Retina (tissue), 1 donor: Measurements from ENCODE around the gene MTUS2.

ENCODE experiments used
- DNase-seq: peaks from one replicate; pipeline ENCODE4 v3.0.0-alpha.2; 2016

MTUS2 gene

DNA sequence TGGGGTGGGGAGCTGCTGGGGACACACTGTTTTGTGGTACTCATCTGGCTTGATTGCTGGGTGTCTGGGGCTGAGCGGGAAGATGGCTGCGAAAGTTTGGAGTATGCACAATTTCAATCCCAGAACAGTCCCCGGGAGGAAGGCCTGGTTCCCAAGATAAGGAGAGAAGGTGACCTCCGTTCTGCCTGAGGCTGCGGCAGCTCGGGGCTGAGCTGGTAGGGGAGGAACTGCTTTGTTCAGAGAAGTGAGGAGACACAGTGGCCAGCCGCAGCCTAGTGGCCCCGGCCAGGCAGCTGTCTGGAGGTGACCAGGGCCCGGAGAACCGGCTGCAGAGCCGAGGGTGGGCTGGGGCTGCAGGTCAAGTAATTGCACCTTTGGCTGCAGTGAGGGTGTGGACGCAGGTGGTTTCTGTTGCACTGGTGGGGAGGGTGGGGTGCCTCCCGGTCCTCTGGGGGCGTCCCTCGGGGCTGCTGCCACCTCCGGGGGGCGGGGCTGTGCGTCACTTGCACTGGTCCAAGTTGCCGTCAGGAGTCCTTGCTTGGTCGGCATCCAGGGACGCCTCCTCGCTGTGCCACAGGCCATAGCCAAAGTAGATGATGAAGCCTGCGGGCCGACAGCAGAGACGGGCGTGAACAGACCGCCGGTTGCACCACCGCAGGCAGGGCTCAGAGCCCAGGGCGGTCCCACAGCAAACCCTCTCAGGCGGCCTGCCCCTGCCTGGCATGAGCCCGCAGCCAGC lies 694.0 kb downstream of the MTUS2 start:
- no peak for DNase-seq

GRCh38 chr13:29514720-29515310 lies 694.7 kb downstream of the MTUS2 start:
- no peak for DNase-seq

DNA sequence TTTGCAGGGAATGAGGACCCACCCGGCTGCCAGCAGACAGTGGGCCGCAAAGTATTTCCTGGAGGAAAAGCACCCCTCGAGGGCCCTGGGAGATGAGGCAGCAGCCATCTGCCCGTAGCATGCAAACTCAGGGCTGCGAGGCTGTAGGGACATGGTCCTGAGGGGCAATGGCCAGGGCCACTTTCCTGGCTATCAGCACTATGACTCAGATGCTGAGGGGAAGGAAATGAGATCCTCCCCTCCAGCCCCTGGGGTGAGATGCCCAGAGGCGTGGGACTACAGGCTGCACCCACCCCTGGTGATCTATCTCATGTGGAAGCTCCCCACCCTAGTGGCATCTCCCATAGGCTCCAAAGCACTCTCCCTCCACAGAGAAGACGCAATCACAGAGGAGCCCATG lies 695.2 kb downstream of the MTUS2 start:
- DNase-seq: no peak

GRCh38 chr13:29516012-29516411 lies 695.9 kb downstream of the MTUS2 start:
- no peak for DNase-seq

DNA sequence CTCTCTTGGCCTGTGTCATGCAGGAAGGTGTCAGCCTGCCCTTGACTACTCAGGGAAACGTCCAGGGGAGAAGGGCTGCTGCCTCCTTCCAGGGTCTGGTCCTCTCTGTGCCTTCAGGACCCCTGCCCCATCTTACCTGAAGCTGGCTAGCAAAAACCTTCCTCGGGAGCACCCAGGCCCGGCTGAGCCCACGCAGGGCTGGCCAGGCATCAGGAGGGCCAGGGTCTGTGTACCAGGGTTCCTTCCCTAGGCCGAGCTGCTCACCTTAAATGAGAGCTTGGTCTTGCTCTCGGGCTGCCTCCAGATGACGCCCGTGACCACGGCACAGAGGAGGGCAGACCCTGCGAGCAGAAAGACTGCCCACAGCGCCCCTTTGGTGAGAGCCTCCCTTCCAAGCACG lies 696.7 kb downstream of the MTUS2 start:
- no peak for DNase-seq

DNA sequence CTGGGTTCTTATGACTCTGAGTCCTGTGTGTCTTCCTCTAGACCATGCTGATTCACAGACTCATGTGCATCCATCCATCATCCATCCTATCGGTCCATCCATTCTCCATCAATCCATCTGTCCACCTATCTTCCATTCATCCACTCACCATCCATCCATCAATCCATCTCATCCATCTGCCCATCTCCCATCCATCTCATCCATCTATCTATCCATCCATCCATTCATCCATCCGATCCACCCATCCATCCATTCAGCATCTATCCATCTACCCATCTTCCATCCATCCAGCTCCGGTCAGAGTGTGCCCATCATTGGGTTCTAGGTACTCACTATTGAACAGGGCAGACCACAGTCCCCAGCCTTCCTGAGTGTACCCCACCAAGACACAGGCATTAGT lies 699.8 kb downstream of the MTUS2 start:
- no peak for DNase-seq

DNA sequence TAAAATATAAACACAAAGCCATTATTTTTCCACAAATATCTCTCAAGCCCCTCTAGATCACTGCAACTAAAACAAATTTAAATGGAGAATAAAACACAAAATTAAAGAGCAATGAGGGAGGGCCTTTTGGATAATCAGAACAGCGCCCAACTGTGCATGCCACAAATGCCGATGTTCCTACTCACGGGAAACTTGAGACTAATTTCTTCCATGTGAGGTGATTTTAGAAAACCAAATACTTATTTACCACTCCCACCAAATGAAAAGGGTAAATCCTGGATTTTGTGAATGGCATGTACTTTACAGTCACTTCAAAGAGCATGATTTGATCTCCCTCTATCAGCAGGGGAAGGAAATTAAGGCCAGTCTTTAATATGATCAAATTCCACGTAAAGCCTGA lies 700.5 kb downstream of the MTUS2 start:
- DNase-seq: no peak

- DNase-seq: no peak
These were observed 701.2 kb downstream of the MTUS2 start for GRCh38 chr13:29521336-29521735.

DNA sequence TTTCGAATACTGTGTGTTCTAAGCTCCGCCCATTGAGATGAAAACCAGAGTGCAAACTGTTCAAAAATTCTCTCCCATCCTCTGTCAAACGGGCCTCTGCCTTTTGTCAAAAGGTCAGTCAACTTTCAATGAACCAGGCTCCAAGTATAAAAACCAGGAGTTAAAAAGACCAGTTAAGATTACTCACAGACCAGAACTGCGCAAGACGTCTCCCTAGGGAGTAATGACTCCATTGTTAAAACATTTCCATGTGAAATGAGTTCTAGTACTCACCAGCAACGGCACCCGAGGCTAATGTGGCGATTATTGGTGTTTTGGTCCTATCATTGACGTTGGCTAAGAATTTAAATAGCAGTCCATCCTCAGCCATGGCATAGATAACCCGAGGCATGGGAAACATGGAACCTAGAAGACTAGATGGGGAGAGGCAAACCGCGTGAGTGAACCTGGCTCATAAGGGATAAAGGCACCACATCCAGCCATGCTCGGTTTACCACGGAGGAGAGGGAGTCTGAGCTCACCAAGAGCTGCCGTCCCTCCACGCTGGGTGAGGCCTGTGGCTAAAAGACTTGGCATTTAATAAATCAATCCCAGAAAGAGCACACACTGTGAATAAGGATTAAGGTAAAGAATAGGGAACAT lies 702.0 kb downstream of the MTUS2 start:
- DNase-seq: no peak

DNA sequence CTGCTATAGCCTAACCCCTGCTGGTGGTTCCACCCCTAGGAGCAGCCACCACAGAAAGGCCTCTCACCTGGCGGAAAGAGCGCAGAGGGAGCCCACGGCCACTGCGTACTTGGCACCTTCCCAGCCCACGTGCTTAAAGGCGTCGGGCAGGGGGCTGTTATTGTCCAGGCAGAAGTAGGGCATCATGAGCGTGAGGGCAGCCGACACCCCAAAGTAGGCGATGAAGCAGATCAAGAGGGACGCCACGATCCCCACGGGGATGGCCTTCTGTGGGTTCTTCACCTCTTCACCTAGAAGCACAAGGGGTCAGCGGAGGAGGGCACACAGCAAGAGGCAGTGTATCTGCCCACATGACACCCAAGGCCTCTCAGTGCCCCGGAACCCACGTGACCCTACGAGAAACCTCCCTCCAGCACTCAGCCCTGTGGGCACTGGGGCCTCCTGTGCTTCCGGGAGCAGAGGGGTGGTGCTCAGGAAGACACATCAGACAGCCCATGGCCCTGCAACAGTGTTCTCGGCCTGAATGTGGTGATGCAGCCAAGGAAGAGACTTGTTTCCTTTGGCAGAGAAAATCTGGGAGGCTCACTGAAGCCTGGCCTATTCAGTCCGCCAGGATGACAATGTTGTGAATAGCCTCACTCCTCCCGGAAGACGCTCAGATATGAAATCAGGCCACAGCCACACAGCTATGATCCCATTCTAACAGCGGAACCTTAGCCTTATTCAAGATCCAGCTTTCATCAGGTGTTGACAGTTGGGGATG lies 703.2 kb downstream of the MTUS2 start:
- no peak for DNase-seq

DNA sequence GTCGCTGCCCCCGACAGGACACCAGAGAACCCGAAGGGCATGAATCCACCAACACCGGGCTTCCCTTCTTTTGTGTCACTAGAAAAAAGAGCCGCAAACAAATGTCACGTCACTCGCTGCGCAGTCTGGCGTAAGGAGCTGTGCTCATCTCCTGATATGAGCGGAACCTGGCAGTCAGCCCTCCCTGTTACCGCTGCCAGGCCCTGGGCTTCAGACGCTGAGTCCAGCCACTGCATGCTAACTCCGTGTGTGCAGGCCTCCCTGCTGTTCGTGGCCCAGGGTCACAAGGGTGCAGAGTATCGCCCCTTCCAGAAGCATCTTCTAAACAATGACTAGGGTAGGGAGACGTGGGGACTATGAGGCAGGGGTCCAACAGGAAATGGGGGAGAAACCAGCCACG lies 704.0 kb downstream of the MTUS2 start:
- DNase-seq: no peak

GRCh38 chr13:29524641-29525040 lies 704.5 kb downstream of the MTUS2 start:
- no peak for DNase-seq

GRCh38 chr13:29525757-29526156 lies 705.6 kb downstream of the MTUS2 start:
- DNase-seq: no peak

GRCh38 chr13:29526741-29527140 lies 706.6 kb downstream of the MTUS2 start:
- DNase-seq: no peak

GRCh38 chr13:29527511-29527910 lies 707.4 kb downstream of the MTUS2 start:
- no peak for DNase-seq

GRCh38 chr13:29527916-29528315 lies 707.8 kb downstream of the MTUS2 start:
- no peak for DNase-seq

- no peak for DNase-seq
These were observed 709.6 kb downstream of the MTUS2 start for GRCh38 chr13:29529754-29530153.

DNA sequence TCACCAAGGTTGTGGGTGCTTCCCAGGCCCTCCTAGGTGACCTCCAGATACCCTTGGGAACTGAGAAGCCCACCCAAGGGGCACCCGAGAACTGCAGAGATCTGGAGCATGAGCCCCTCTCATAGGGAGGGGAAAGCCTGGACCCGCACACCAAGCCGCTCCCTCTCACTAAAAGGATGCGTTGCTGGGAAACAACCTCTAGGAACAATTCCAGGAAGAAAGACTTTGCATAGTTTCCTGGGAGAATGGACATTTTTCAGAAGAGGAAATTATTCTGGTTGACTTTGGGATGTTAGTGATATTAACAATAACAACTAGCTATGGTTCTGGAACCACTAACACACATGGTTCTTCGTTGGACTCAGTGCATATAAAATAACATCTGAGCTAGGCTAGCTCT lies 710.8 kb downstream of the MTUS2 start:
- DNase-seq: no peak

DNA sequence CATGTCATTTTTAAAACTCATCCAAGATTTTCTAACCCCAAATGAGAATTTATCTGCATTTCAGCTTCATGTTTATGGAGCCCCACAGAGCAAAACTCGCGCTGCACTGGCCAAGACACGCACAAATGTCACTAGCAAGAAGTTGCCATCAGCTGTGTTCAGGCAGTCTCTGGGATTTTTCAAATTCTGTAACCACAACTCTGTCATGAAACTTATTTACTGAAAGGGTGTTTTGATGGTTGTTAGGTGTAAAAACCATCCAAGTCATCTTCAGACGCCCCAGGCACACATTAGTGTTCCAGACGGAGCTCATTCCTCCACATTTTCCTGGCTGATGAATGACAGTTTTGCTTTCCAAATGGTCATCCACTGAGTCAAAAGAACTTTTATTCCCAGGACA lies 712.0 kb downstream of the MTUS2 start:
- no peak for DNase-seq

DNA sequence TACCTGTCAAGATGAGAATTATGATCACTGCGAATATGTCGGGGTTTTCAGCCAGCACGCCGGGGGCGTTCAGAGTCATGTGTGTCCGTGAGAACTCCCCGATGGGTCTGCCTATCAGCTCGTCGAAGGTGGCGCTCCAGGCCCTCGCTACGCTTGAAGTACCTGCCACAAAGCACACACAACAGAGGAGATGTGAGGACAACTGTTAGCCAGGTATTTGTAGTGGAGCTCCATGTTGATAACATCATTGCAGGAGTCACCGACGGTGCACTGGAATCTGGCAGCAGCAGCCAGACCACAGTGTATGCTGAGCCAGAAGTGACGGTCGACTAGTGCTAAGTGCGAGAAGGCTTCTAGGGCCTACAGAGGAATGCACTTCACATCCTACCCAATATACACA lies 712.7 kb downstream of the MTUS2 start:
- no peak for DNase-seq

DNA sequence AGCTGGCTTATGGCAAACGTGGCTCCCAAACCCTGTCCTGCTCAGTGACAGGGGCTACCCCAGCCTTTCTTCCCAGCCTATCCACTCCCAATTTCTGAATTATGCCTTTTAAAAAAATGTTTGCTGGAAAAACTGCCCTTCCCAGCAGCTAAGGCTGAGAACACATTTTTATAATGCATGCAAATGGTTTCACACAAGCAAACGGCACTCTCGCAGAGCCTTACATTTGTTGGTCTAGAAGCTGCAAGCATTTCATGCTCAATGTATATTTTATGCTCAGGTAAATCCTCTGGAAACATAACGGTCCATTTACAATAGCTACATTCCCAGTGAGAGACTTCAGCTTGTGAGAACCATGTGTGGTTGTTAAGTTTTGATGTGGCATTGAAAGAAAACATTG lies 713.9 kb downstream of the MTUS2 start:
- DNase-seq: no peak

GRCh38 chr13:29535663-29536655 lies 715.8 kb downstream of the MTUS2 start:
- DNase-seq: no peak
